CMK (cell line): ENCODE data around the gene PSMG1.
A peak's percentile ranks its signal among the peaks of the same experiment; 100 is the strongest.
"Not testable (repeated sequence)": the region's sequence is repeated elsewhere in the genome, so short reads cannot be mapped to it uniquely, and the experiment has no call there.

Experiments
- DNase-seq: peaks from one replicate; pipeline ENCODE4 v3.0.0-alpha.2; 2010; ENCODE audit warnings: low read depth

The PSMG1 gene

DNA sequence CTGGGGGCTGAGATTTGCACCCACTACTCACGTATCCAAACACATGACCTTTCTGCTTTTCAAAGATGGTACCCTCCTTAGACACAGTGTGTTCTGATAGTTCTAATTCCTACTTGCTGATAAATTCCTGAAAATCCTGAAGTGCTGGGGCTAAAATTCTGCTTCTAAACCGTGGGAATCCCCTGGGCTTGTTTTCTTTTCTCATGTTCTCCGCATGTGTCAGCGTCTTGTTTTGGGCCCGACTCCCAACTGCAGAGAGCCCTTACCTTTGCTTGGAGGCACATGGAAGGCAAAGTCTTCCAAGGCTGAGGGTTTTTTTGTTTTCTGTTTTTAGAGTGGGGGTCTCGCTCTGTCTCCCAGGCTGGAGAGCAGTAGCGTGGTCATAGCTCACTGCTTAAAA, 27.2 kb downstream of the PSMG1 start:
- DNase-seq: no peak

DNA sequence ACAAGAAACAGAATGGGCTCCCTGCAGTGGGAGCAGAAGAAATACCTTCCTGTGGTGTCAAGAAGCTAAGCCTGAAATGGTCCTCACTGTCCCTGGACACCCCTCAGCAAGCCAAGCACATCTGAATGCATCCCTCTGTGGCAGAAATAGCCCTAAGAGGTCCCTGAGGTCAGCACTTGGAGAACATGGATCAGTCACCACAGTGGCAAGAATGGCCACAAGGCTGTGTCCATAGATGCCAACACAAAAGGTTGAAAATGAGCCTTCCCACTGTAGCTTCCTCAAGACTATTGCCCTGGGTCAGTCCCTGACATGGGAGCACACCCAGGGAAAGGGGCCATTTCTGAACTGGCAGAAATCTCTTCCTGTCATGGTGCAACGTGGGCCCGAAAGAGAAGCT, 27.7 kb downstream of the PSMG1 start:
- DNase-seq: no peak

DNA sequence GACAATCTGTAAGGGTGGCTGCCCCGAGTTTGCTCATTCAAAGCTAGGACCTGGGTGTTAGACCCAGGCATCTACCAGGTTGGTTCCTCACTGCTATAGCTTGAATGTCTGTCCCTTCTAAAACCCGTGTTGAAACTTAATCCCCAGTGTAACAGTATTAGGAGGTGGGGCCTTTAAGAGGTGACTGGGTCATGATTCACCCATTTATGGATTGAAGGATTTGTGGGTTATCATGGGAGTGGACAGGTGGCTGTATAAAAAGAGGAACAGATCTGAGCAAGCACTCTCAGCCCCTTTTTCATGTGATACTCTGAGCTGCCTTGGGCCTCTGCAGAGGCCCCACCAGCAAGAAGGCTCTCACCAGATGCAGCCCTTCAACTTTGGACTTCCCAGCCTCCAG, 29.4 kb downstream of the PSMG1 start:
- DNase-seq: no peak

DNA sequence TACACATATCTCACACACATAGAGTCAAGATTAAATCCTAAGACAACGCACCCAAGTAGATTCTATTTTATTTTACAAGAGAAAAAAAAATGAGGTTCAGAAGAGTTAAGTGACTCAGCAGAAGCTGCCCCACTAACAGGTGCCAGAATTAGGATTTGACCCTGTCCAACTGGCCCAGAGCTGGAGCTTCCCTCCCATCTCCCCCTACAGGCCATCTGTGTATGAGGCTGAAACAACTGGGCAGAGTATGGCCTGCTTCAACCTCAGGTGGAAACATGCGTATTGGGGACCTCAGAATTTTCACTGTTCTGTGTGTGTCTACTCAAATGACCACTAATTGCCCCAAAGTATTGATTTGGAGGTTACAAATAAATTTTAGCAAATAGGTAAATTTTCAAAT, 29.9 kb downstream of the PSMG1 start:
- peak; percentile 55 for DNase-seq

DNA sequence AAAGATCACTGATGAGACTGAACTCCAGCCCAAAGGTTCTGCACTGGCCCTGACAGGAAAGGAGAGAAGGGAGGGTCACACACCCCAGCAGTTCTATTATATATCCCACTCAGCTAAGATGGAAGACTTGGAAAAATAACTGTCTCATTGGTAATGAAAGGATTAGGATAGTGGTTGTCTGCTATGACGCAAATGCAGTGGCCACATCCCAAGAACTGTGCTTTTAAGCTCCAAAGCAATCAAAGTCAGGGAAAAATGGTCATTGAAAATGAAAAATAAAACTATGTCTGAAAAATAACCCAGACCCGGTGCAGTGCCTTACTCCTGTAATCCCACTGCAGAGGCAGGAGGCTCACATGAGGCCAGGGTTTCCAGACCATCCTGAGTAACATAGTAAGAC, 31.0 kb downstream of the PSMG1 start:
- no peak for DNase-seq

DNA sequence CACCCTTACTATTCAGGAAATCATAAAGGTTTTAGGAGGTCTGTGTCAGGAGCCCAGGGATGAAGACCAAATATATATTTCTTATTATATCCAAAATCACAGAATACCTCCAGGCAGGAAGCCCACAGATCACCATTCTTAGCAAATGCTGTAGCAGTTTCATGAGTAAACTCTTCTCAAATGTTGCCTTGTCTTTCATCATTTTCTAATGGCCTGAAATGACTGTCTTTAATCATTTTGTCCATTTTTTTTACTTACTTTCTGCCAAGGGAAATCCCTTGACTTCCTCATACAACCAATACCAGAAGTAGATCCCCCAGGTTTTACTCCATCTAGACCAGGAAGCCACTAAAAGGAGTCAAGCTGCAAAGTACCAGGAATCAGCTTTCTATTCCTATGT, 32.4 kb downstream of the PSMG1 start:
- no peak for DNase-seq

DNA sequence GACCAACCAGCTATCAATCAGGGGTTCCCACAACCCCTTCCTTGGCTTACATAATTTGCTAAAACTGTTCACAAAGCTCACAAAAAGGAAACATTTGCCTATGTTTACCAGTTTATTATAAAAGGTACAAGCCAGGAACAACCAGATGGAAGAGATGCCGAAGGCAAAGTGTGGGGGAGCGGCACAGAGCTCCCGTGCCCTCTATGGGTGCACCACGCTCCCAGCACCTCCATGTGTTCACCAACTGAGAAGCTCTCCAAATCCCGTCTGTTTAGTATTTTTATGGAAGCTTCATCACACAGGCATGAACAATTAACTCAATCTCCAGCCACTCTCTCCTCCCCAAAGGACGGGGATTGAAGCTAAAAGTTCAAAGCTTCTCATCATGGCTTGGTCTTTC, 32.9 kb downstream of the PSMG1 start:
- DNase-seq: no peak

DNA sequence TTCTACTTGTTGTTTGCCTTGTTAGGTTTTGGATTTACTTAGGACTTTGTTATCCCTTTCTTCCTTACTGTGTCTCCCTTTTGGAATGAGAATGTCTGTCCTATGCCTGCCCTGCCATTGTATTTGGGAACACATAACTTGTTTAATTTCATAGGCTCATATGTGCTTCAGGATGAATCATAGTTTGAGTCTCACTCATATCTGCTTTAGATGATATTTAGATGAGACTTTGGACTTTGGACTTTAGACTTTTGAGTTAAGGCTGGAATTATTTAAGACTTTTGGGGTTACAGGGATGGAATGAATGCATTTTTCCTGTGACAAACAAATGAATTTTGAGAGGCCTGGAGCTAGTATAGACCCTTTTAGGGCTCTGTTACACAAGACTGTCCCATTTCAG, 33.4 kb downstream of the PSMG1 start:
- DNase-seq: no peak

DNA sequence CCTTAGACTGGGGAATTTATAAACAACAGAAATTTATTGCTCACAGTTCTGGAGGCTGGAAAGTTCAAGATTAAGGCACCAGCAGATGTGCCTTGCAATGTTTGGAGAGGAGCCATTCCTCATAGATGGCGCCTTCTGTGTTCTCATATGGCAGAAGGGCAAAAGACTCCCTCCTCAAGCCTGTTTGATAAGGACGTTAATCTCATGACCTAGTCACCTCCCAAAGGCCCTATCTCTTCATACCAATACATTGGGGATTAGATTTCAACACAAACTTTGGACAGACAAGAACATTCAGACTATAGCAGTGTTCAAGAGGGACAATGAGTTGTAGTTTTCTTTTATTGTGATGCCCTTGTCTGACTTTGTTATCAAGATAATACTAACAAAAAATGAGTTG, 34.3 kb downstream of the PSMG1 start:
- no peak for DNase-seq

DNA sequence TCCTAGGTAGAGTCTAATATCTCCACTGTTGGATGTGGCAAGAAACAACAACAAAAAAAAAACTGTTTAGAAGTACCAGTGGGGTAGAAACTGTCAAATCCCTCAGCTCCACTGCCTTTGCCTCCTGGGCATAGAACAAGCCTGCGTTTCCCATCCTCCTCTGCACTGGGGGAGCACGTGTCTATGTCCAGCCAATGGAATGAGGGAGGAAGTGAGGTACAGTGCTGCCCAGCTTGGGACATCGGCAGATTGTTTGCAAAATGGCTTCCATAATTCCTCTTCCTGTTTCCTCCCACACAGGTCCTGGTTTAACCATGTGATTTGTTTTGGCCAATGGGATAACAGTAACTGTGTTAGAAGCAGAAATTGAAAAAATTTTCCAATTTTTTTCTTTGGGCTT, 39.1 kb downstream of the PSMG1 start:
- no peak for DNase-seq

DNA sequence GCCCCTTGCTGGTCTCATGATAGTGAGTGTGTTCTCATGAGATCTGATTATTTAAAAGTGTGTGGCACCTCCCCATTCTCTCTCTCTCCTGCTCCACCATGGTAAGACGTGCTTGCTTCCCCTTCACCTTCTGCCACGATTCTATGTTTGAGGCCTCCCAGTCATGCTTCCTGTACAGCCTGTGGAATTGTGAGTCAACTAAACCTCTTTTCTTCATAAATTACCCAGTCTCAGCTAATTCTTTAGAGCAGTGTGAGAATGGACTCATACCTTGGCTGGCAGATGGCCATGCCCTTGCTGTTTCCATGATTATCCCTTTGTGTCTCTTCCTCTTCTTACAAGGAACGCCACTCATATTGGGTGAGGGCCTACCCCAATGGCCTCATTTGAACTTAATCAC, 40.3 kb downstream of the PSMG1 start:
- DNase-seq: no peak

DNA sequence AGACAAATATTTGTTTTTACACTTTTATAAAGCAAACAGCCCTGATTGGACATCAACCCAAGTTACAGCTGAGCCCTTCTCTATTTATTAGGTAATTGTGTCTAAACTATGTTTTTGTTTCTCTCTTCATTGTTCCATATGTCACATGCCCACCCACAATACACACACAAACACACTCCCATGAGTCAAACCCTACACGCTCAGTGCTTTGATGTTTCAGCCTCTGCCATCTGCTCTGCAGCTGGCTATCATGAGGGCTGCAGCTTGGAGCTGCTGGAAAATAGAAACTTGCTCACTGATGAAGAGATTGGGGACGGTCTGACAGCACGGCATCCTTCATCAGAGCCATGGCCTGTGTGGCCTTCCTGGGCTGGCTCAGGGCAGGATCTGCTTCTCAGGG, 41.7 kb downstream of the PSMG1 start:
- DNase-seq: no peak

DNA sequence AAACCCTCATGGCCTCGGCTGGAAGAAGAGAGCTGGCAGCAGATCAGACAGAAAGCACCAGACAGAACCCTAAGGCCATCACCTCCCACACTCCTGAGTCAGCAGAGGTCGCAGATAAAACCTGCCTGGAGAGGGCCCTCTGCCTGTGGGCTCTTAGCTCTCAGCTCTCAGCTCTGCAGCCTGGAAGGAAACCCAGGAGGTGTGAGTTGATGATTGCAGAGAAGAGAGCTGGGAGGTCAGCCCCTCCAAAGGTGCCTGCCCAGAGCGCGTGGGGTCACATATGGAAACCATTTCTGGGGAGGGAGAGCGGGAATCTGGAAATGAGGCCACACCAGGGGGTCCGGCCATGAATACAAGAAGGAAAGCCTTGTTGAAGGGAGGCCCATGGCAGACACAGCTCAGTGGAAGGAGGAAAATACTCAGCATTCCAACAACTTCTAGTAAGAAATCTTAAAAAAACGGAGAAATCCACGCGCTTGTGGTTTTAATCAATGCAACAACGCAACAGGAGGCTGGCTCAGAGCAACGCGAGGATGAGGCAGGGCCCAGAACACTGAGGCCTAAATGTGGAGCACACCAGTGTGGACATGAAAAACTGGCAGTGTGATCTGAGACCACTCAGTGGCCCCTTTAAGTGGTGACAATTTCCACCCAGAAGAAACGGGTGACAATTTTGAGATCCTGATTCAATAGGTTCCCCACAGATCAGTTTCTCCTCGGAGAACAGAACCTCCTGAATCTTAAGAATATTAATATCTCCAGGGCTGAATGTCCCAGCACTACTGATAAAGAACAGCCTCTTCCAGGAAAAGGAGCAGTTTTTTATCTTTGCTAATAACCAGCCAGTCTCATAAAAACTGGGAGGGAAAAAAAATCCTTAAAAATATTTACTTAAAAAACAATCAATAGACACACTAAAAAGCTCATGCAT, 45.7 kb downstream of the PSMG1 start:
- no peak for DNase-seq

DNA sequence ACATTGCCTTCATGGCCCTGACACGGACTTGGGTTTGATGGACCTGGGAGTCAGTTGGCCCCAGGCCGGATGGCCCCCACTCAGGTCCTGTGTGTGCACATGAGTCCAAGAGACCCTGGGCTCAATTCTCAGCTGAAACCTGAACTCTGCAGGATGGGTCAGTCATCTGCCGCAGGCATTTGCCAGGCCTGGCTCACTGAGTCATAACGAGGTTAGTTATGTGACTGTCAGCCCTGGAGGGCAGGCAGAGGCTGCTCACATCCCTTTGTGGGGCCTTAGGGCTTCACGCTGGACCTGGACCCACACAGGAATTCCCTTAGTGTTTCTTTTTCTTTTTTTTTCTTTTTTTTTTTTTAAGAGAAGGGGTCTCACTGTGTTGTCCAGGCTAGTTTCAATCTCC, 46.5 kb downstream of the PSMG1 start:
- DNase-seq: no peak

DNA sequence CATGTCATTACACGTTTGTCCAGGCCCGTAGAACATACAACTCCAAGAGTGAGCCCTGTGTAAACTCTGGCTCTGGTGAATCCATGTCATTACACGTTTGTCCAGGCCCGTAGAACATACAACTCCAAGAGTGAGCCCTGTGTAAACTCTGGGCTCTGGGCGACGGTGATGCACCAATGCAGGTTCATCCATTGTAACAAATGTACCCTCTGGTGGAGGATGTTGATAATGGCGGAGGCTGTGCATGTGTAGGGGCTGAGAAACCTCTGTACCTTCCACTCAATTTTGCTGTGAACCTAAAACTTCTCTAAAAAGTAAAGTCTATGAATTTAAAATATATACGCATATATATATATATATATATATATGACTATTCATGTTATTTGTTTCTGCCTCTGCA, 47.1 kb downstream of the PSMG1 start:
- not testable (repeated sequence) for DNase-seq

DNA sequence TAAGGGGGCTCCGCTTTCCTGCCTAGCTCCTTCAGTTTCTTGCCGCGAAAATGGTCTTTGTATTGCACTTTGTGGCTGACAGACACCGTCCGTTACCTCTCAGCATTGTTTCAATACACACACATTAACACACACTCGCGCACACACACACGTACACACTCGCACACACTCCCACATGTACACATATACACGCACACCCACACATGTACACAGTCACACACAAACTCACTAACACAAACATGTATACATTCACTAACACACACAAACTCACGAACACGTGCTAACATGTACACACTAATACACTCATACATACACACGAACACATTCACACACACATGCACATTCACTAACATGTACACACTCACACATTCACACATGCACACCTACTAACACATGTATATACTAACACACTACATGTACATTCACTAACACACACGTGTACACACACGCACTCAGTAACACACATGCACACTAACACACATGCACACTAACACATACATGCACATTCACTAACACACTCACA, 48.9 kb downstream of the PSMG1 start:
- no peak for DNase-seq

DNA sequence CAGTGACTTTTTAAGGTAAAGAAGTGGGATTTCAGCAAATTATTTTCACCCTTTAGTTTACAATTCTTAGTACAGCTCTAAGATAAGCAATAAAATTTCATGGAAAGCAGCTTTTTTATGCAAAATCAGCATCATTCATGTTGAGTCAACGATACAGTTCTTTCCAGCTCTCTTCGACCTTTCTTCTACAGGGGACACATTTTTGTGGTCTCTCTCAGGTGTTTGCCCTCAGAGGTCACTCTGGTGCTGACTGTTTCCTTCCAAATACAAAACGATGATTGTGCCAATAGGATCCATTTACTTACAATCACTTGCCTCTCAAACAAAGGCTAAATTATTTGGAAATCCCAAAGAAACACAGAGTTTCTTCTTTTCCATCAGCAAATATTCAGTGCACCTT, 51.0 kb downstream of the PSMG1 start:
- no peak for DNase-seq

DNA sequence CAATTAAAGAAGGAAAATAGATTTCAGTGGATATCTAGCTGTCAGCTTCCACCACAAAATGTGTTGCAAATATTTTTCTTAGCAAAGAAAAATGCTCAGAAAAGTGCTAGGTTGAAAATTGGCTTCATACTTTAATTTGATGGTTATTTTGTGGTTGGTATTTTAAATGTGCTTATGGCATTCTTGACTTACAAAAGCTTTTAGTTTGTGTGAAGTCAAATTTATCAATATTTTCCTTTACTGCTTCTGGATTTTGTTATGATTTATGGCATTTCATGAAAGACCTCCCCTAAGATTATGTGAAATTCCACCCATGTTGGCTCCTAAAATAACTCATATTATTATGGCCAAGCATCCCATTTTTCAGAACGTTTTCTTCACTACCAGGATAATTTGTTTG, 51.5 kb downstream of the PSMG1 start:
- no peak for DNase-seq

DNA sequence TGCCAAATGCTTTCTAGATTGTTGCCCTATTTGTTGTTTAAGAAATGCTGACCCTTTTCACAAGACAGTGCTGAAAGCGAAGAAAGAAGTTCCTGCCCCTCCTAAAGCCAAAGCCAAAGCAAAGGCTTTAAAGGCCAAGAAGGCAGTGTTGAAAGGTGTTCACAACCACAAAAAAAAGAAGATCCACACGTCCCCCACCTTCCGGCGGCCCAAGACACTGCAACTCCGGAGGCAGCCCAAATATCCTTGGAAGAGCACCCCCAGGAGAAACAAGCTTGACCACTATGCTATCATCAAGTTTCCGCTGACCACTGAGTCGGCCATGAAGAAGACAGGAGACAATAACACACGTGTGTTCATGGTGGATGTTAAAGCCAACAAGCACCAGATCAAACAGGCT, 55.7 kb downstream of the PSMG1 start:
- DNase-seq: no peak

DNA sequence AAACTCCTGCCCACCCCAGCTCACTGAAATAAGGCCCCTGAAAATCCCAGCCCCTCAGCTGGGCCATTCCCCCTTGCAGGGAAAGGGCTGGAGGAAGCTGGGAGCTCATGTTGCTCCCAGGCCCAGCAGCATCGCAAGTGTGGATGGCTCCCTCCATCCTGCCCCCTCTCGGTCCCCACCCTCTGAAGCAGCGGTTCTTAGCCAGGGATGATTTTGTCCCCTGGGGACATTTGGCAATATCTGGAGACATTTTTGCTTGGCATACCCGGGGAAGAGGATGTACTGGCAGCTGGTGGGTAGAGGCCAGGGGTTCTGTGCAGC, 56.8 kb downstream of the PSMG1 start:
- DNase-seq: no peak

DNA sequence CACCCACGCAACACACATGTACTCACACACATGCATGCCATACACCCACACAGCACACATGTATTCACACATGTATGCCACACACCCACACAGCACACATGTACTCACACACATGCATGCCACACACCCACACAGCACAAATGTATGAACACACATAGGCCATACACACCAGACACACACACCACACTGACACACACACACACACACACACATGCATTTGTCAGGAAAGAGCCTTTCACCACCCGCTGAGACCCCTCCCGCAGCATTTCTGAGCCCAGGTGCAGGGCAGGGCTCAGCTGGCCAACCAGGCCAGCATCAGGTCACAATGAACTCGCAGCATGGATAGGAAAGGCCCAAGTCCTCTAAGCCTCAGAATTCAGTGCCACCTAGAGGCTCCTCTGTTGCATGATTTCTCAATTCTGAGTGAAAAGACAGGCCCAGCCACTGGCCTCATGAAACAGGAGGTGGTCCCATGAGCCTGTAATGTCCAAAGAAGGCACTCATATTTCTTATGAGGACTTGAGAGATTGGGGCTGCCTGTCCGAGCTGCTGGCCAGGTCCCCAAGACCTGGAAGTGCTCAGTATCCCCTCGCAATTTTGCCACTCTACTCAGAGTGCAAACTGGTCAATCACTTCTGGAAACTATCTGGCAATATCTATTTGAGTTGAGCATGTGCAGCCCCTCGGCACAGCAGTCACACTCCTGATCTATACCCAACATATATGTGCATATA, 57.3 kb downstream of the PSMG1 start:
- peak; percentile 58 for DNase-seq
